SIG-M5 treated with dmso at 0.1 percent for 504 hours (cell line): Measurements from ENCODE around the gene MMP24OS.
"Not testable (repeated sequence)": the region's sequence is repeated elsewhere in the genome, so short reads cannot be mapped to it uniquely, and the experiment has no call there.

Experiments
- DNase-seq: peaks from one replicate; lab custom pipeline; 2025; ENCODE audit not compliant: unreplicated experiment; lab: John Stamatoyannopoulos, UW

MMP24OS gene

GRCh38 chr20:35252598-35252997, 25.3 kb downstream of the MMP24OS start:
- not testable (repeated sequence) for DNase-seq

GRCh38 chr20:35252037-35252461, 25.9 kb downstream of the MMP24OS start:
- no peak for DNase-seq

GRCh38 chr20:35251613-35251940, 26.3 kb downstream of the MMP24OS start:
- DNase-seq = no peak

DNA sequence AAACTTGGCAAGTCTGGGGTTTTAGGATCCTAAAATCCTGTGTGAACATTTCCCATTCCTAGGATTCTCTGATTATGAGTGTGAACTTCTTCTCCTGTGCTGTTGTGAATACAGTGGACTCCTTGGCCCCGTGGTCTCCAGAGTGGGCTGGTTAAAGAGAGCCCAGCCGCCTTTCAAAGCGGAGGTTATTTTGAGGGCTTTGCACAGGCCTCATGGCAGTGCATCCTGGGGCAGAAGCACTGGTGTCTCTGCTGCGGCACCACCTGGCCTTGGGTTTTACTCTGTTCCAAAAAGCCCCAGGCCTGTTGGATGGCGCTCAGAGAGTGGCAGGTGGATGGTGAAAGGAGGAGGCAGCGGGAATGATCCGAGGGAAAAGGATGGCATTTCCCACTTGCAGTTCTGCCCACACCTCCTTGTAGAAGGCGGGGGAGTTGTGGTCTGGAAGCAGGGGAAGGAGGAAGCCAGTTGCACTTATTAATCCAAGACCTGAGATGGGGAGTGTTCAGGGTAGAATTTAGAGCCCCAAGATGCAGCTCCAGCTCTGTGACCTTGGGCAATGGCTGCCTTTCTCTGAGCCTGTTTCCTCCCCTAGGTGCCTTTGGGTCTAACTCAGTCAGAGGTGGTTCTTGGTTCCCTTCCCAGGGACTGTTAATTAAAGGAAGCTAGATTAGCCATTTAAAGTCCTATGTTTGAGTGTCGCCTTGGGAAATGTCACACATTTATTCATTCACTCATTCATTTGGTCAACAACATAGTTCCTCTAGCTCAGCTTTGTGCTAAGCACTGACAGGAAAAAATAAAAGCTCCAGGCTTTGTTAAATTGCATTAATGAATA, 29.1 kb downstream of the MMP24OS start:
- no peak for DNase-seq

- DNase-seq = no peak
These were observed 31.2 kb downstream of the MMP24OS start for GRCh38 chr20:35246723-35247122.

DNA sequence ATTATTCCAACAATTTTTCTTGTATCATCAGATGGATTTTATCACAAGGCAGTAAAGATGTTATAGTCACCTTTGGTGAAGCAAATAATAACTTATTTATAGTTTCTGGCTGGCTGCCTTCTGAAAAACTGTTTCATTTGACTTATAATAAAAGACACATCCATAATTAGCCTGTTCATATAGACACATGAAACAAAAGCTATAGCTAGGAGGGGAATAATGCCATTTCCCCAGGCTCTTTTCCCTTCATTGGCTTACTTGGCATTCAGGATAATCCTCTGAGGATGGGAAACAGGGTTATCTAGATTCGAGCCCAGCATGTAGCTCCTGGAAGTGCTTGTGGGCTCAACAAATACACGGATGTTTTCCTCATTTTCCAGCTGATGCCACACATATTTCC, 33.9 kb downstream of the MMP24OS start:
- DNase-seq = no peak

GRCh38 chr20:35243317-35243716, 34.6 kb downstream of the MMP24OS start:
- DNase-seq = no peak

DNA sequence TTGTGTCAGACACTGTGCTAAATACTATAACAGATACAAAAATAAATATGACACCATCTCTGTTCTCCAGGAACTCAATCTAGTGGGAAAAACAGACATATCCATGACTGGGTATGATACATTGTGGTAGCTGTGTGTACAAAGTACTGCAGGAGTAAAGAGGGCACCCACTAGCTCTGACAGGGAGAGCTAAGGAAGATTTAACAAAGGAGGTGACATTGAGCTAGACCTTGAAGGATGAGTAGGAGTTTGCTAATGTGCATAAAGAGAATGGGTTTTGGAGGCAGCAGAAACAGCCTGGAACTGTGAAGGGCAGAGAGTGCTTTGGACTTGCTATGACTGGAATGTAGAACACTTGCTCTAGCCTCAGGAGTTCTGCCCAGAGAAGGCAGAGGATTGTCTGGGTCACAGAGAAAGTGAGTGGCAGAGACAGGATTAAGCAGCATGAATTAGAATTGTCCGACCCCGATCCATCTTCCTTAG, 37.1 kb downstream of the MMP24OS start:
- no peak for DNase-seq

DNA sequence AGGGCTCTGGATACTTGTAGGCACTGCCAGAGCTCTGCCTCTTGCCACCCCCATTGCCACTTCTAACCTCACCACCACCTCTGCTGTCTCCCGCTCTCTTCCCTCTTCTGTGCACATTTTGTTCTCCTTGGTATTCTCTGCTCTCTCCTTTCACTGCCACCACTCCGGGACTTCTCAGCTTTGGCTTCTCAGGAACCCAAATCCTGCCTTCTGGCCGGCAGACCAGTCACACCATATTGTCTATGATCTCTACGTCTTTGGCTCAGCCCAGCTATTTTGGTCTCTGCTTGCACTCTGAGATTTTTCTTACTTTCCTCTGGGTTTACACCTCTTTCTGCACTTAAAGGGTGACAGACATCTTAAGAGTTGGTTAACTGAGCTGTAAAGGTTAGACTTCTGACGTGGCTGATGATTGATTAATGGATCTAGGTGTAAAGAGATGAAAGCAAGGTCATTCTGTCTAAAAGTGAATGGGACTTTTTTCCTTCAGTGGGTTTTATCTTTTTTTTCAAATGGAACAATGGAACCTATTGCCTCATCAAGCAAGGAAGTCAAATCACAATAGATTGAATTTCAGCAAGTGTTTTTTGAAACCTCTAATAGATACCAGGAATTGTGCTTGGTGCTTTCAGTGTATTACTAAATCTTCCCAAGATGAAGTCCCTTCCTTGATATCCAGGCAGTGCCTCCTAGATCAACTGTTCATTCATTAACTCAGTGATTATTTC, 37.7 kb downstream of the MMP24OS start:
- DNase-seq = no peak

DNA sequence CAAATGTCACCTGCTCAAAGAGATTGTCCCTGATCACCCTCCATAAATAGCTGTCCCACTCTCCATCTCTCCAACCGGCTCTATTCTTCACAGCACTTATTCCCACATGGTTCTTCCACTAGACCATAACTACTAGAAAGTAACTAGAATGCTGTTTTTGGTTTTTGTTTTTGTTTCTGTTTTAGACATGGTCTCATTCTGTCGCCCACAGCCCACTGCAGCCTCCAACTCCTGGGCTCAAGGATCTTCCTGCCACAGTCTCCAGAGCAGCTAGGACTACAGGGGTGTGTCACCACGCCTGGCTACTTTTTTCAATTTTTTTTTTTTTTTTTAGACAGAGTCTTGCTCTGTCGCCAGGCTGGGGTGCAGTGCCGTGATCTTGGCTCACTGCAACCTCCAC, 39.2 kb downstream of the MMP24OS start:
- no peak for DNase-seq

GRCh38 chr20:35238170-35238569, 39.8 kb downstream of the MMP24OS start:
- DNase-seq = peak; percentile 98

- no peak for DNase-seq
These were observed 40.4 kb downstream of the MMP24OS start for GRCh38 chr20:35237486-35237885.

DNA sequence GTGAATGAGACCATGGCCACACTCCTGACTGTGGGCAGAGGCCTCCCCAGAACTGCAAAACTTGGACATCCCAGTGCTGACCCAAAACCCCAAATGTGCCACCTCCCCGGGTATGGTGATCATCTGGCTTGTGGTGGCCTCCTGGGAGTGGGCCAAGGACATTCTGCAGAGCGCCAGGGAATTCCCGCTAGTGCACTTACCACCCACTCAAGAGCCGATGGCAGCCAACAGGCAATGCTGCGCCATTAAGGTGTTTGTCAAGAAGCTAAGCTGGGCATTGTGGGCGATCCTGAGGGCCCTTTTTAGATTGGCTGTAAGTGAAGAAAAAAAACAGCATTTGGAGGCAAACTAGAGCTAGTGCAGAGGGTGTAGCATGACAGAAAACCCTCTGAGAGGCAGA, 42.0 kb downstream of the MMP24OS start:
- no peak for DNase-seq

- DNase-seq = no peak
These were observed 45.3 kb downstream of the MMP24OS start for GRCh38 chr20:35232575-35232974.

DNA sequence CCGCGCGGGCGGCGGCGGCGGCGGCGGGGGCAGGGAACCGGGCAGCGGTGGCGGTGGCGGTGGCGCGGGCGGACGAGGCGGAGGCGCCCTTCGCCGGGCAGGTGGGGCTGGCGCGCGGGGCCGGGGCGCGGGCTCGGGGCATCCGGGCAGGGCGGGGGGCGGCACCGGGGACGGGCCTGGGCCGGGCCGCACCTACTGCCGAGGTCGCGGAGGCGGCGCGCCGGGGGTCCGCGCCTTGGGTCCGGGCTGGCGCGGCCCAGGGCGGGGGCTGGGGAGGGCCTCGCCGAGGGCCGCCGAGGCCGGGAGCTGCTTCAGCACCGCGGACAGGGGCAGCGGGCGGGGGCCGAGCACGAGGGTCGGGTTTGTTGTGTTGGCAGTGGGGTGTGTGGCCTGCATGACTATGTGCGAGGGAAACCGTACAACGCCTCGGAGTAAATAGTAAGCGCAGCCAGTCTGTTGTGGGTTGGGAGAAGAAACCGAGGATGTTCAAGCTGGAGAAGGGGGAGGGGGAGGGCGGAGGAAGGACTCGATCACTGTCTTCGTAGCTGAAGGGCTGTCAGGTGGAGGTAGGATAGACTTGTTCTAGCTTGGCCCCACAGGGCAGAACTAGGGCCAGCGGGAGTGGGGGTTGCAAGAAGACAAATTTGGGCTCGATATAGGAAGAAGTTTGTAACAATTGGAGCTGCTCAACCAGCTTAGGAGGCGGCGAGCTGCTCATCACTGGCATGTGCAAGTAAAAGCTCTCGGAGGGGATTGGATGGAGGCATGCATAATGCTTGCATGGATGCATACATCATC, 50.8 kb downstream of the MMP24OS start:
- DNase-seq = peak; percentile 6
